Tibial artery (tissue), 4 donors: ENCODE measurements around the gene PPP2R3A.
A peak's percentile ranks its signal among the peaks of the same experiment; 100 is the strongest.

Experiments used
- DNase-seq, 2 donors: peaks; one replicate each; pipeline ENCODE4 v3.0.0-alpha.2; 2019
- H3K27ac ChIP-seq, 2 donors: fragments of 200-600 bp; sonication (generic) in 1 of 2; 1 replicate in 1 of 2; 2 replicates in 1 of 2; pipeline ENCODE4 v1.5.1; 2018 to 2019; ENCODE audit warnings: mild to moderate bottlenecking in 1 of 2
- H3K27me3 ChIP-seq, 2 donors: fragments of 200-600 bp; sonication (generic) in 1 of 2; one replicate each; pipeline versions ENCODE4 v1.5.1 to v1.6.0; 2016 to 2019
- H3K36me3 ChIP-seq, 3 donors: fragments of 200-600 bp; sonication (generic) in 2 of 3; one replicate each; pipeline ENCODE4 v1.5.1; 2016 to 2019; ENCODE audit warnings: mild to moderate bottlenecking in 2 of 3
- H3K4me1 ChIP-seq, 4 donors: fragments of 200-600 bp; sonication (generic) in 2 of 4; 1 replicate in 3 of 4; 2 replicates in 1 of 4; pipeline ENCODE4 v1.5.1; 2016 to 2019
- H3K4me3 ChIP-seq, 2 donors: fragments of 200-600 bp; sonication (generic) in 1 of 2; 1 replicate in 1 of 2; 2 replicates in 1 of 2; pipeline ENCODE4 v1.5.1; 2018 to 2019; ENCODE audit warnings: mild to moderate bottlenecking in 2 of 2
- H3K9me3 ChIP-seq, 3 donors: fragments of 200-600 bp; sonication (generic) in 1 of 3; one replicate each; pipeline ENCODE4 v1.5.1; 2016 to 2019
- intact Hi-C: fragments of 100-400 bp; cut with DNase I; formaldehyde crosslinking; loops from one replicate; pipeline ENCODE4 v1.15.0; 2023; ENCODE audit warnings: low total_unique reads
- TF ChIP-seq, protein P1 (sequence below), 2 experiments: fragments of 200-600 bp in 1 of 2; fragments of 450-650 bp in 1 of 2; IDR thresholded peaks; one replicate each; pipeline ENCODE4 v1.5.1; 2017 to 2019; ENCODE audit warnings: antibody characterized with exemption in 2 of 2, mild to moderate bottlenecking in 1 of 2, moderate library complexity in 1 of 2

PPP2R3A gene

DNA sequence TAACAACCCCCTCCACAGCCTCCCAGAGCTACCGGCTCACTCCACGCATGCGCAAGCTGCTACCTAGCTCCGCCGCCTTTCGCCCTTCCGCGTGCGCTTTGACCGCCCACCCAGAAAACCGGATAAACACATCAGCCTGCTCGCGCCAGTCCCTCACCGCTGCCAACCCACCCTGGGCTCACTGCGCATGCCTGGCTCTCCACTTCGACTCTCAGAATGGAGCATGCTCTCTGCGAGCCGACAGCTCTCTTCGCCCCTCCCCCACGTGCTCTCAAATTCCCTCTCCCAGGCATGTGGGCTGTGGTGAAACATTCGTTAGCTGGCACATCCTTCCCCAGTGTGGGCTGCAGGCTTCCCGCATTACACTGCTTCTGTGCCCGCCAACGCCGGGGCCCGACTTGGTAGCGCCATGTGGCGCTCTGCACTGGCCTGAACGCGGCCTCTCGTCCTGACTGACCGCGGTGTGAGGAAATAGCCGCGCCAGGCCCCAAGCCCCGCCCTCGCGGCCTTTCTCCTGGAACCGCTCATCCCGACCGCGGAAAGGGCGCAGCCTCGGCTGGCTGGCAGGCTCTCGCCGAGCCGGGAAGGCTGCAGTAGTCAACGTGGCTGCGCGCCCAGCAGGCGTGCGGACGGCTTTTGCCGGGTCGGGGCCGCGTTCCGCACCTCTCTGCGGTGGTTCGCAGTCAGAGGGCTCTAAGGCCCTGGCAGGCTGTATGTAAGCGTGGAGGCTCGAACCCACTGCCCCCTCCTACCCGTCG is 231.1 kb downstream of the PPP2R3A start:
- Histone ChIP-seq H3K4me1 (peaks cover 0 to 27% (median 13%) of the 10 kb centered on the region in 4 donors), H3K27me3 (no peaks in the 10 kb centered on the region), H3K36me3 (no peaks in the 10 kb centered on the region), H3K9me3 (no peaks in the 10 kb centered on the region), H3K4me3 (peak overlapping the region; percentile 92 to 98), H3K27ac (peak overlapping the region; percentile 100)
- TF ChIP-seq, protein P1, sequence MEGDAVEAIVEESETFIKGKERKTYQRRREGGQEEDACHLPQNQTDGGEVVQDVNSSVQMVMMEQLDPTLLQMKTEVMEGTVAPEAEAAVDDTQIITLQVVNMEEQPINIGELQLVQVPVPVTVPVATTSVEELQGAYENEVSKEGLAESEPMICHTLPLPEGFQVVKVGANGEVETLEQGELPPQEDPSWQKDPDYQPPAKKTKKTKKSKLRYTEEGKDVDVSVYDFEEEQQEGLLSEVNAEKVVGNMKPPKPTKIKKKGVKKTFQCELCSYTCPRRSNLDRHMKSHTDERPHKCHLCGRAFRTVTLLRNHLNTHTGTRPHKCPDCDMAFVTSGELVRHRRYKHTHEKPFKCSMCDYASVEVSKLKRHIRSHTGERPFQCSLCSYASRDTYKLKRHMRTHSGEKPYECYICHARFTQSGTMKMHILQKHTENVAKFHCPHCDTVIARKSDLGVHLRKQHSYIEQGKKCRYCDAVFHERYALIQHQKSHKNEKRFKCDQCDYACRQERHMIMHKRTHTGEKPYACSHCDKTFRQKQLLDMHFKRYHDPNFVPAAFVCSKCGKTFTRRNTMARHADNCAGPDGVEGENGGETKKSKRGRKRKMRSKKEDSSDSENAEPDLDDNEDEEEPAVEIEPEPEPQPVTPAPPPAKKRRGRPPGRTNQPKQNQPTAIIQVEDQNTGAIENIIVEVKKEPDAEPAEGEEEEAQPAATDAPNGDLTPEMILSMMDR (IDR thresholded peaks at IDR 0.05) = no peak
- peak; percentile 99 for DNase-seq
- intact Hi-C loops = loop anchor here (5.0 to 10.0 kb wide), 3 partner anchors 122 to 668 kb away; partner anchors contain the start of genes NCK1 and STAG1

DNA sequence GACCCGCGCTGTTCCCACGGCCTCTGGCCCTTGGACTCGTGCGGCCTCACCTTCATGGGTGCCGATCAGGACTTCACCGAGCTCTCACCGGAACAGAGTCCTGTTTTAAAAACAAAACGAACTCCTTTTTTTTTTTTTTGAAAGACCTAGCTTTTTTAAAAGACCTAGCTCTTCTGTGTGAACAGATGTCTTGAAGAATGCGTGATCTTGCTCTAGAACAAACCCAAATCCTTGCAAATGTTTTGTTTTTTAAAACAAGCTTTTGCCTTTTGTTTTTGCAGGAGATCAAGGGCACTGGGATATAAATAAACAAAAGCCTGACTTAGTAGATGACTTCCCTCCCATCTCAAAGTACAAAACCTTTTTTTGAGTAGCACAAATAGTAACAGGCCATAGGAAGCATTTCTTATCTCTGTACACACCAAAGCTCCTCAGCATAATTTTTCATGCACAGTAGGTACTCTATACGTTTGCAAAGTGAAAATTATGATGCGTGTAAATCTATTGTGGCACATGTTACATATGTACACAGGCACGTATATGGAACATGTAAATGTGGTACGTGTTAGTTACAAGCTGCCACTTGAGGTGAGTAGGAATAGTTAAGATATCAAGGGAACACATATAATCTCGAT is 231.7 kb downstream of the PPP2R3A start:
- no peak for DNase-seq
- Histone ChIP-seq H3K9me3 (no peaks in the 10 kb centered on the region), H3K36me3 (no peaks in the 10 kb centered on the region), H3K27me3 (no peaks in the 10 kb centered on the region), H3K4me1 (peaks cover 0 to 20% (median 13%) of the 10 kb centered on the region in 4 donors), H3K27ac (peak overlapping the region; percentile 100), H3K4me3 (peak overlapping the region; percentile 92 to 98)
- TF ChIP-seq, protein P1 (IDR thresholded peaks at IDR 0.05) = no peak
- intact Hi-C loops = loop anchor here (5.0 to 10.0 kb wide), 3 partner anchors 122 to 668 kb away; partner anchors contain the start of genes NCK1 and STAG1
